ENCODE data around the gene ASPDH. TPM values are rescaled to one million over a fixed set of nuclear protein-coding genes. Genes with fewer than 3 reads are reported as not detected.

The ASPDH gene
- total and polyA plus RNA-seq, 4 experiments from 2014 or later, result not detected

DNA sequence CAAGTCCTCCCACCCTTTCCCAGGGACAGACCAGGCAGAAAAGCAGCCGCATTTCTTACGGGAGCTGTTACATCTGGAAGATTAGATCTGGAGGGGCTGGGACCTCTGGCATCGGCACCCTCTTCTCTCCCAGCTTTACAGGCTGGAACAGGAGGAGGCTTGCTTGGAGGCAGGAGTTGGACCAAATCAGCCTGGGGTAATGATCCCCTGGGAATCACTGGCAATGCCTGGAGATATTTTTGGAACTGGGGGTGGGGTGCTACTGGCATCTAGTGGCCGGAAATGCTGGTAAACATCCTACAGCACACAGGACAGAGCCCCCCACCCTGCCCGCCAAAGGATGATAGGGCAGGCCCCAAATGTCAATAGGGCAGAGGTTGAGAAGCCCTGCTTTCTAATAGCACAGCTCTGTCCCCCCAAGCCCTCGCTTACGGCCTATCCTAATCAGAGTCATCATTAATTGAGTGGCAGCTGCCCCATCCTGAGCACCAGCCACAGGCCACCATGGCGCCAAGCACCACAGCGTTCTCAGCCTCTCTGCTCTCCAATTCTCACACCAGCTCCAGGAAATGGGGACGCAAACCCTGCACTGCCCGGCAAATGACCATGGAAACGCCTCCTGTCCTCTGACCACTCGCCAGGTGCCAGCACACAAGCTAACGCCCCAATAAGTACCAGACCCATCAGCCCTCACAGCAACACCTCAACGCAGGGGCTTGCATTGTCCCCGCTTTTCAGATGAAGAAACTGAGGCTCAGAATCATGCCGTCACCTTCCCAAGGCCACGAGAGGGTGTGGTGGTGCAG lies 33.9 kb upstream of the ASPDH start:
- no peak overlapping the region for H3K27ac Mint-ChIP-seq
- no peak overlapping the region for H3K4me3 Mint-ChIP-seq
- no peaks in the 10 kb centered on the region for H3K9me3 ChIP-seq (ENCODE audit: control insufficient read depth in 1 of 2, low read length in 2 of 2)
- no peaks in the 10 kb centered on the region for H3K4me1 ChIP-seq (ENCODE audit: insufficient read depth, low read length)
- peaks cover 19 to 27% of the 10 kb centered on the region in 2 donors for H3K27me3 Mint-ChIP-seq
- H3K4me3 ChIP-seq (ENCODE audit: low read length in 2 of 2), result no peak overlapping the region
- CTCF ChIA-PET (ENCODE audit: partially characterized antibody), result no interaction called here
- H3K4me1 Mint-ChIP-seq, result peaks cover 0 to 2% (median under 1%) of the 10 kb centered on the region in 4 donors
- POLR2A ChIA-PET (ENCODE audit: partially characterized antibody), result no interaction called here
- no peak for DNase-seq
- H3K27ac ChIP-seq (ENCODE audit: low read depth, low read length), result no peak overlapping the region
- H3K36me3 ChIP-seq (ENCODE audit: insufficient read depth, low read length), result no peaks in the 10 kb centered on the region
- intact Hi-C loops (cut with micrococcal nuclease), result no loop called here
- H3K9me3 Mint-ChIP-seq, result no peaks in the 10 kb centered on the region
- H3K27me3 ChIP-seq (ENCODE audit: insufficient read depth, low read length), result peaks cover 2% of the 10 kb centered on the region
- no peaks in the 10 kb centered on the region for H3K36me3 Mint-ChIP-seq

DNA sequence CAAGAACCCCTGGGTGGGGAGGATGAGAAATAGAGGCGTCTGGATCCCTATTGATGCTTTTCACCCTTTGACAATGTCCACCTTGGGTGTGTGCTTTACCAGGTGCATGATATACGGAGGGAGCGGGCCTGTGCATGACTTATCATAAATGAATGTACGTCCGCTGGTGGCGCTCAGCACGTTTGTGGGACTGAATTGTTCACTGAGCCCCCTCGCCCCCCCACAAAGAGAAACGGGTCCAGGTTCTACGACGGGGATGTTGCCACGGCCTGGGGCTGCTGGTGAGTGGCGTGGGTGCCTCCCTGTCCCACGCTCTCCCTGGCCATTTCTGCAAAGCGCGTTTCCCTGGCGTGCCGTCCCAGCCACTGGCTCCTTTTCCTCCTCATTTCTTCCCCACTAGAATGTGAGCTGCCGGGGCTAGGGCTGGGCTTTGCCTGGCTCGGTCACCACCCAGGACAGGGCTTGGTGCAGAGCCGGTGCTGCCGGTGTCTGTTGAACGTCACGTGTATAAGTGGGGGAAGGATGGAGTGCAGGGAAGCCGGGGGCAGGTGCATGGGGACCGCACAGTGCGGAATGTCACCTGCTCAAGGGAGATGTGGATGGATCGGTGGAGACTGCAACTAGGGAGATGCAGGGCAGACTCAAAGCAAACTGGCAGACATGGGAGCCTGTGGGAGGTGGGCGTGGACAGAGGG lies 33.0 kb upstream of the ASPDH start:
- Histone ChIP-seq H3K9me3 (ENCODE audit: control insufficient read depth in 1 of 2, low read length in 2 of 2) (no peaks in the 10 kb centered on the region), H3K27me3 (ENCODE audit: insufficient read depth, low read length) (no peaks in the 10 kb centered on the region), H3K4me3 (ENCODE audit: low read length in 2 of 2) (no peak overlapping the region), H3K36me3 (ENCODE audit: insufficient read depth, low read length) (no peaks in the 10 kb centered on the region), H3K4me1 (ENCODE audit: insufficient read depth, low read length) (no peaks in the 10 kb centered on the region), H3K27ac (ENCODE audit: low read depth, low read length) (no peak overlapping the region)
- intact Hi-C loops (cut with micrococcal nuclease), result no loop called here
- Mint-ChIP-seq H3K4me1 (peaks cover 0 to 2% (median under 1%) of the 10 kb centered on the region in 4 donors), H3K27me3 (peaks cover 15 to 25% of the 10 kb centered on the region in 2 donors), H3K27ac (no peak overlapping the region), H3K9me3 (no peaks in the 10 kb centered on the region), H3K4me3 (no peak overlapping the region), H3K36me3 (no peaks in the 10 kb centered on the region)
- no peak for DNase-seq
- CTCF ChIA-PET (ENCODE audit: partially characterized antibody), result no interaction called here
- POLR2A ChIA-PET (ENCODE audit: partially characterized antibody), result no interaction called here

DNA sequence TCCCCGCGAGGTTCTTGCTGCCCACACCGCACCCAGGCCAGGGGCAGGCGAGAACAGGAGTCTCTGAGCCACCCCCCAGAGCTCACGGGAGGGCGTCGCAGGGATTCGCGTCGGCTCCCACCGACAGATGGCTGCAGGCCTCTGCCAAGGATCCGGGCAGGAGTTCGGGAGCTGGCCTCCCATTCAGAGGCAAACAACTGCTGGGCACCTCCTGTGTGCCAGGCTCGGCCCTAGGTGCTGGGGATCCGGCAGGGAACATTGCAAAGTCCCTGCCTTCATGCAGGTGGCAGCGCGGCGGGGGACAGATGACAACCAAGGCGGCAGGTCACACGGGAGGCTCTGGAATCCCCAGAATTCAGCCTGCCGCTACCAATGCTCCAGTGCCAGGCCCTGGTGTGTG lies 29.2 kb upstream of the ASPDH start:
- POLR2A ChIA-PET (ENCODE audit: partially characterized antibody), result no interaction called here

DNA sequence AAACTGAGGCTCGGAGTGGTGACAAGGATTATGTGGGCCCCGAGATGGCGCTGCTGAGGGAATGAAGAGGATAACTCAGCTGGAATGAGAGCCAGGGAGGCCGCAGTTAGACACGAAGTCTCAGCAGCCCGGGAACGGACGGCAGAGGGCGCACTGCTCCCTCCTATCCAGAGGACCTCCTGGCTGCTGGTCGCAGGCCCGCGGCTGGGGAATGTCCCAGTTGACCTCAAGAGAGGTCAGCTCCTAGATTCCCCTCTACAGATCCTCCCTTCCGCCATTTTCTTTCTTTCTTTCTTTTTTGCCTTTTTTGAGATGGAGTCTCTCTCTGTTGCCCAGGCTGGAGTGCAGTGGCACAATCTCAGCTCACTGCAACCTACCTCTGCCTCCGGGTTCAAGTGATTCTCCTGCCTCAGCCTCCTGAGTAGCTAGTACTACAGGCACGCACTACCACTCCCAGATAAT lies 24.1 kb upstream of the ASPDH start:
- Mint-ChIP-seq H3K4me3 (no peak overlapping the region), H3K36me3 (no peaks in the 10 kb centered on the region), H3K27me3 (peaks cover 11 to 23% of the 10 kb centered on the region in 2 donors), H3K9me3 (peaks cover 0 to 10% (median 8%) of the 10 kb centered on the region in 8 donors), H3K4me1 (no peaks in the 10 kb centered on the region), H3K27ac (no peak overlapping the region)
- DNase-seq, result peak in 4 of 5 donors; percentile 26 to 35 (median 30)
- Histone ChIP-seq H3K4me1 (ENCODE audit: insufficient read depth, low read length) (no peaks in the 10 kb centered on the region), H3K36me3 (ENCODE audit: insufficient read depth, low read length) (no peaks in the 10 kb centered on the region), H3K9me3 (ENCODE audit: control insufficient read depth in 1 of 2, low read length in 2 of 2) (no peaks in the 10 kb centered on the region), H3K4me3 (ENCODE audit: low read length in 2 of 2) (no peak overlapping the region), H3K27ac (ENCODE audit: low read depth, low read length) (no peak overlapping the region), H3K27me3 (ENCODE audit: insufficient read depth, low read length) (no peaks in the 10 kb centered on the region)
- ChIA-PET POLR2A (ENCODE audit: partially characterized antibody) (no interaction called here), CTCF (ENCODE audit: partially characterized antibody) (interaction anchor here (0.8 to 2.7 kb wide), 11 partner anchors 10 to 384 kb away, joined by 3 to 19 read pairs (median 5); no protein-coding TSS in a partner anchor)
- intact Hi-C loops (cut with micrococcal nuclease), result loop anchor here (1.0 kb wide), 1 partner anchor 385 kb away; no protein-coding TSS in a partner anchor

More for the DNA sequence above, 29.2 kb upstream of the ASPDH start:
- H3K27me3 ChIP-seq (ENCODE audit: insufficient read depth, low read length), result no peaks in the 10 kb centered on the region
- CTCF ChIA-PET (ENCODE audit: partially characterized antibody), result interaction anchor here (0.7 to 1.7 kb wide), 2 partner anchors 14 to 56 kb away, joined by 4 to 5 read pairs; no protein-coding TSS in a partner anchor
- H3K4me3 Mint-ChIP-seq, result no peak overlapping the region
- DNase-seq, result no peak
- no peak overlapping the region for H3K27ac ChIP-seq (ENCODE audit: low read depth, low read length)
- no peaks in the 10 kb centered on the region for H3K9me3 Mint-ChIP-seq
- H3K4me3 ChIP-seq (ENCODE audit: low read length in 2 of 2), result no peak overlapping the region
- no peaks in the 10 kb centered on the region for H3K36me3 Mint-ChIP-seq
- intact Hi-C loops (cut with micrococcal nuclease), result no loop called here
- peaks cover 0 to 14% of the 10 kb centered on the region in 2 donors for H3K27me3 Mint-ChIP-seq
- no peaks in the 10 kb centered on the region for H3K9me3 ChIP-seq (ENCODE audit: control insufficient read depth in 1 of 2, low read length in 2 of 2)
- no peaks in the 10 kb centered on the region for H3K4me1 ChIP-seq (ENCODE audit: insufficient read depth, low read length)
- H3K36me3 ChIP-seq (ENCODE audit: insufficient read depth, low read length), result no peaks in the 10 kb centered on the region
- peak overlapping the region in 1 of 7 donors; percentile 47 for H3K27ac Mint-ChIP-seq
- H3K4me1 Mint-ChIP-seq, result no peaks in the 10 kb centered on the region

DNA sequence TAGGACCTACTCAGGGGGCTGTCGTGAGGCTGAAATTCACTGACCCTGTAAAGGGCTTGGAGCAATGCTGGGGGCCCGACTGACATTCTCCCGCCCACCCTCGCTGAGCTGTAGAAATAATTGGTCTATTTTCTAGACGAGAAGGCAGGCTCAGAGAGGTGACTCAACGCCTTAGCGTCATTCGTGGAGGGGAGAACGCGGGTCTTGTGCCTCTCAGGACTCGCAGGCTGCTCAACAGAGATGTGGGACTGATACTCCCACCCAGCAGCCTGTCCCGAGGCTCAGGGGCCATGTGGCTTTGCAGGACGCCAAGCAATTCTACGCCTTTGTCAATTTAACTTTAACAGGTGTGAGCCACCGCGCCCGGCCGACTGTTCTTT lies 23.6 kb upstream of the ASPDH start:
- H3K36me3 Mint-ChIP-seq, result no peaks in the 10 kb centered on the region
- Histone ChIP-seq H3K36me3 (ENCODE audit: insufficient read depth, low read length) (no peaks in the 10 kb centered on the region), H3K27me3 (ENCODE audit: insufficient read depth, low read length) (peaks cover 4% of the 10 kb centered on the region), H3K4me3 (ENCODE audit: low read length in 2 of 2) (no peak overlapping the region), H3K9me3 (ENCODE audit: control insufficient read depth in 1 of 2, low read length in 2 of 2) (no peaks in the 10 kb centered on the region), H3K27ac (ENCODE audit: low read depth, low read length) (no peak overlapping the region), H3K4me1 (ENCODE audit: insufficient read depth, low read length) (no peaks in the 10 kb centered on the region)
- CTCF ChIA-PET (ENCODE audit: partially characterized antibody), result interaction anchor here (1.1 to 2.7 kb wide), 7 partner anchors 18 to 385 kb away, joined by 3 to 19 read pairs (median 3); no protein-coding TSS in a partner anchor
- H3K27me3 Mint-ChIP-seq, result peaks cover 14 to 28% of the 10 kb centered on the region in 2 donors
- POLR2A ChIA-PET (ENCODE audit: partially characterized antibody), result no interaction called here
- no peaks in the 10 kb centered on the region for H3K4me1 Mint-ChIP-seq
- H3K9me3 Mint-ChIP-seq, result peaks cover 0 to 15% (median 12%) of the 10 kb centered on the region in 8 donors
- DNase-seq, result no peak
- no peak overlapping the region for H3K4me3 Mint-ChIP-seq
- intact Hi-C loops (cut with micrococcal nuclease), result loop anchor here (1.0 kb wide), 1 partner anchor 385 kb away; no protein-coding TSS in a partner anchor
- H3K27ac Mint-ChIP-seq, result no peak overlapping the region

DNA sequence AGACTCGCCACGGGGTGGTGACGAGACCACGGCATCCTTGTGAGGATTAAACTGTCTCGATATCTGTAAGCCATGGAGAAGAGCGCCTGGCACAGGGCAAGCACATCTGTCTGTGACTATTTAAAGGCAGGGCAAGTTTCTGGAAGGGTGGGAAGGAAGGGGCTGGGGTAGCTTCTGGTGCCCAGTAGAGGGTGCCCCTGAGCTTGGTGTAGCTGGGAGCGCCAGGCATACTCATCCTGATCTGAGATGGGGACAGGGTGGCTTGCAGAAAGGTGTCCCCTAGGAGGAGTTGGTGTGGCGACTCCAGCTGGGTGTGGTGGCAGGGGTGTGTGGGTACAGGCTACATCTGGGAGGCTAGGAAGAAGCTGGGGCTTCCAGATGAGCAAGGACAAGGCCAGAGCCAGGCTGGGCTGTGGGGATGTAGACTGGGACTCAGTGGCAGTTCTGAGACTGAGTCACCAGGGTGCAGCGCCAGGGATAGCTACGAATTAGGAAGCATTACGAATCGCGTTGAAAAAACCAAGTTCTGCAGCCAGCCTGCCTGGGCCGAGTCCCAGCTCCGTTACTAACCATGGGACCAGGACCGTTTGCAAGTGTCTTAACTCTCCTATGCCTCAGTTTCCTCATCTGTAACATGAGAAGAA lies 23.1 kb upstream of the ASPDH start:
- Histone ChIP-seq H3K4me3 (ENCODE audit: low read length in 2 of 2) (no peak overlapping the region), H3K27me3 (ENCODE audit: insufficient read depth, low read length) (peaks cover 5% of the 10 kb centered on the region), H3K36me3 (ENCODE audit: insufficient read depth, low read length) (no peaks in the 10 kb centered on the region), H3K9me3 (ENCODE audit: control insufficient read depth in 1 of 2, low read length in 2 of 2) (no peaks in the 10 kb centered on the region), H3K27ac (ENCODE audit: low read depth, low read length) (no peak overlapping the region), H3K4me1 (ENCODE audit: insufficient read depth, low read length) (no peaks in the 10 kb centered on the region)
- Mint-ChIP-seq H3K4me1 (no peaks in the 10 kb centered on the region), H3K36me3 (no peaks in the 10 kb centered on the region), H3K27ac (no peak overlapping the region), H3K27me3 (peaks cover 15 to 28% of the 10 kb centered on the region in 2 donors), H3K9me3 (peaks cover 0 to 17% (median 13%) of the 10 kb centered on the region in 8 donors), H3K4me3 (no peak overlapping the region)
- DNase-seq, result no peak
- CTCF ChIA-PET (ENCODE audit: partially characterized antibody), result interaction anchor here (1.2 to 2.7 kb wide), 4 partner anchors 18 to 385 kb away, joined by 3 to 19 read pairs (median 10); no protein-coding TSS in a partner anchor
- intact Hi-C loops (cut with micrococcal nuclease), result loop anchor here (1.0 kb wide), 1 partner anchor 386 kb away; no protein-coding TSS in a partner anchor
- POLR2A ChIA-PET (ENCODE audit: partially characterized antibody), result no interaction called here
